A549 (cell line): ENCODE data around the gene CPLANE2.
A peak's percentile ranks its signal among the peaks of the same experiment; 100 is the strongest.

Experiments used
- CTCF ChIP-seq: fragments of >200 bp; sonication (Bioruptor Twin); formaldehyde crosslinking; IDR thresholded peaks from 3 replicates; pipeline ENCODE4 v1.5.1; 2016
- EP300 ChIP-seq, 2 experiments: fragments of >200 bp; sonication (Bioruptor Twin); formaldehyde crosslinking; IDR thresholded peaks; 2 replicates in 1 of 2; 3 replicates in 1 of 2; pipeline ENCODE4 v1.6.1; 2016 to 2017
- FOXS1 ChIP-seq: fragments of 250-450 bp; sonication (Bioruptor Pico); IDR thresholded peaks from 2 replicates; pipeline ENCODE4 v1.5.0; 2020; ENCODE audit warnings: mild to moderate bottlenecking, moderate library complexity
- JUN ChIP-seq, 2 experiments: fragments of >200 bp; sonication (Bioruptor Twin); formaldehyde crosslinking; IDR thresholded peaks; 2 replicates in 1 of 2; 3 replicates in 1 of 2; pipeline ENCODE4 v1.6.1; 2016 to 2017
- JUNB ChIP-seq: fragments of >200 bp; sonication (Bioruptor Twin); formaldehyde crosslinking; IDR thresholded peaks from 2 replicates; pipeline ENCODE4 v1.6.1; 2016
- MAX ChIP-seq: IDR thresholded peaks from 2 replicates; pipeline ENCODE4 v1.6.1; 2012
- MAZ ChIP-seq: fragments of 150-350 bp; IDR thresholded peaks from 2 replicates; pipeline ENCODE4 v1.6.1; 2014; ENCODE audit warnings: antibody characterized with exemption, low read depth, low read length, borderline replicate concordance
- NFE2L2 ChIP-seq: fragments of 150-350 bp; conservative IDR thresholded peaks from 2 replicates; pipeline ENCODE4 v1.6.1; 2014; ENCODE audit warnings: low read length
- POLR2A ChIP-seq: IDR thresholded peaks from 2 replicates; pipeline ENCODE4 v1.6.1; 2012; ENCODE audit warnings: mild to moderate bottlenecking, low read length
- POLR2AphosphoS2 ChIP-seq: conservative IDR thresholded peaks from 2 replicates; pipeline ENCODE4 v1.6.1; 2012; ENCODE audit warnings: low read length, improper control_type of control experiment, inconsistent platforms
- RAD21 ChIP-seq, 2 experiments: fragments of >200 bp in 1 of 2; sonication (Bioruptor Twin) in 1 of 2; formaldehyde crosslinking in 1 of 2; IDR thresholded peaks in 1 of 2; conservative IDR thresholded peaks in 1 of 2; 2 replicates in 1 of 2; 3 replicates in 1 of 2; pipeline ENCODE4 v1.6.1; 2012 to 2018; ENCODE audit warnings: inconsistent platforms in 1 of 2
- REST ChIP-seq: fragments of 200-600 bp; sonication (generic); IDR thresholded peaks from 2 replicates; pipeline ENCODE4 v1.6.1; 2016; ENCODE audit warnings: antibody characterized with exemption, mild to moderate bottlenecking, moderate library complexity
- SMC3 ChIP-seq: fragments of >200 bp; sonication (Bioruptor Twin); formaldehyde crosslinking; IDR thresholded peaks from 3 replicates; pipeline ENCODE4 v1.6.1; 2018; ENCODE audit warnings: inconsistent platforms
- SREBF2 ChIP-seq: fragments of 450-650 bp; IDR thresholded peaks from 2 replicates; pipeline ENCODE4 v1.6.1; 2014; ENCODE audit warnings: mild to moderate bottlenecking, moderate library complexity

- TF ChIP-seq CTCF, result peak; percentile 22; the same call in 2 of the 3 replicates
- TF ChIP-seq MAX, result no peak
- no peak for TF ChIP-seq NFE2L2
- no peak for TF ChIP-seq POLR2A
- TF ChIP-seq FOXS1 (CRISPR knock-in tag), result no peak
- no peak for TF ChIP-seq MAZ
- no peak for TF ChIP-seq JUNB
- peak in 1 of 2 experiments; percentile 36; a peak in 2 of 5 replicates for TF ChIP-seq RAD21 (conservative IDR thresholded peaks at IDR 0.05 in 1 of 2, IDR thresholded peaks at IDR 0.05 in 1 of 2)
- no peak for TF ChIP-seq JUN (IDR thresholded peaks at IDR 0.05)
- TF ChIP-seq EP300 (IDR thresholded peaks at IDR 0.05), result no peak
- no peak for TF ChIP-seq POLR2AphosphoS2
- no peak for TF ChIP-seq REST
- no peak for TF ChIP-seq SREBF2
- TF ChIP-seq SMC3, result peak; percentile 27; the same call in 1 of the 3 replicates
Observed at GRCh38 chr1:16204634-16205333, 32.2 kb downstream of the CPLANE2 start.
